GM03348 (cell line): Measurements from ENCODE around the gene ECE1.

Experiments
- DNase-seq: peaks from one replicate; pipeline ENCODE4 v3.0.0; 2012; ENCODE audit warnings: low spot score

ECE1 gene

DNA sequence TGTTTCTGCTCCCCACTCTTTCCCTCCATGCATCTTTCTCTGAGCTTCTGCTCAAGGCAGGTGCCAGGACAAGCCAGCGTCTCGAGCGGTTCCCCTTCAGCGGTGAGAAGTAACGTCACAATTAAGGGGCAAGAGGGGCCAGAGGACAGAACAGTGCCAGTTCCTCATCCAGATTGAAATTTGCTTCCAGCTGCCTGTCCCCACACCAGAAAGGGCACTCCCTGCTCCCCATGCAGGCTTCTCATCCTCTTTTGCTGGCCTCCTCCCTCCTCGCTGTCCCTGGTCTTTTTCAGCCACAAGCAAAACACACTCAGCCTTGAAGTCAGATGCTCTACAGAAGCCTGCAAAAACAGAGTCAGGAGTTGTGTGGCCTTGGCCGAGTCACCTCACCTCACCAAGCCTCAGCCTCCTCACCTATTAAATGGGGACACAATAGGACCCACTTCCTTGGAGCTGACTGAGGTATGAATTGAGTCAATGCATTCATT, 35.0 kb upstream of the ECE1 start:
- DNase-seq = no peak

DNA sequence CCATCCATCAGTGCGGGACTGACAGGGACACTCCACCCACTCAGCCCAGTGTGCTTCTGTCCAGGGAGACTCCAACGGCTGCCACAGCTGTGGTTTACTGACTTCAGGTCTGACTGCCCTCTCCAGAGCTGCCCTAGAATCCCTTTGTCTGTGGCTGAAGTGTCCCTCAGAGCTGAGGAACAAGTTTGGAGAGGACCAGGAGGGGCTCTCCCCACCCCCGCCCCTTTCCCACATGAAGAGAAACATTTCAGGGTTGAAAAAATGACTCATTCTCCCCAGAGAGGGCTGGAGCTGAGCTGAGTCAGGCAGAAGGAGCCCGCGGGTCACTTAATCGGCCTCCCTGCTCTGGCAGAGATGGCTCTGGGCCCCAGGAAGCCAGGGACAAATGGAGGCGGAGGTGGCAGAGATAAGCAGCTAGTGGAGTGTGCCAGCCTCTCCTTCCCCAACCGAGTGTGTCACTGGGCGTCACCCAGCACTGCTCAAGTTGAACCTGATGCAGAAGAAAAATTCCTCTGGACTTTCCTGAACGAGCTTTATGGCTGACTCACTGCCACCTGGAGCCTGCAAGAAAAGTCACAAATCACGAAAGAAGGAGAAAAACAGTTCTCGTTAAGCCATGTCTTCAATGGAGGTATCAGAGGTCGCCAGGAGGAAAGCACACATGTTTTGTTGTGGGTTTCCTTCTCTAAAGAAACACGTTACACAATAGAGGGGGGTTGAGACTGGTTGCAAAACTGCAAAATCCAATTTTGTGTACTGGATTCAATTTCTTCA, 34.3 kb upstream of the ECE1 start:
- peak; percentile 86 for DNase-seq

DNA sequence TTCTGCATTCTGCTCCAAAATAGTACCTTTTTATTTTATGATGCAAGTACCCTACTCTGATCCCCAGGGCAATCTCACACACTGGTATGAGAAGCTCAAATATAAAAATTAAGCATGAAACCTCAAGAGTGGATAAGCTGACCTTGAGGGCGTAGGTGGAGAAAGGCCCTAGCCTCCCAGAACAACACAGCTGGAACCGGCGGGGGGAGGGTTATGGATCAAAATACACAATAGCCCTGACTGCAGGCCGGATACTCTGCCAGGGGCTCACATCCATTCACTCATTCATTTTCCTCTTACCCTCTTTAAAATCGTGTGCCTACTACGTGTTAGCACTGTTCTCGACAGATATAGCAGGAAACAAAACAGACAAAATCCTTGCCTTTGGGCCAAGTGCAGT, 32.8 kb upstream of the ECE1 start:
- DNase-seq = no peak

DNA sequence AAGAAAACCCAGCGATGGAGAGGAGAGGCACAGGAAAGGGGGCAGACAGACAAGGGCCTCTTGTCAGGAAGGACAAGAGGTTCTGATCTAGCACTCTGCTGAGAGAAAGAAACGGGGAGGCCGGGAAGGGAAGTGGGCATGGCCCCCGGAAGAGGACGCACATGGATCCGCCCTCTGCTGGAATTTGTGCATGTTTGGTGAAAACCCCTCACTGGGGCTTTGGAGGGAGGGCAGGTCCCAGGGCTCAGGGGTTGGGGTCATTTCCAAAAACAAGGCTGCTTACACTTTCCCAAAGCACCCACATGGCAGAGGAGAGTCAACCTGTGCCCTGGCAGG, 32.4 kb upstream of the ECE1 start:
- DNase-seq = no peak

DNA sequence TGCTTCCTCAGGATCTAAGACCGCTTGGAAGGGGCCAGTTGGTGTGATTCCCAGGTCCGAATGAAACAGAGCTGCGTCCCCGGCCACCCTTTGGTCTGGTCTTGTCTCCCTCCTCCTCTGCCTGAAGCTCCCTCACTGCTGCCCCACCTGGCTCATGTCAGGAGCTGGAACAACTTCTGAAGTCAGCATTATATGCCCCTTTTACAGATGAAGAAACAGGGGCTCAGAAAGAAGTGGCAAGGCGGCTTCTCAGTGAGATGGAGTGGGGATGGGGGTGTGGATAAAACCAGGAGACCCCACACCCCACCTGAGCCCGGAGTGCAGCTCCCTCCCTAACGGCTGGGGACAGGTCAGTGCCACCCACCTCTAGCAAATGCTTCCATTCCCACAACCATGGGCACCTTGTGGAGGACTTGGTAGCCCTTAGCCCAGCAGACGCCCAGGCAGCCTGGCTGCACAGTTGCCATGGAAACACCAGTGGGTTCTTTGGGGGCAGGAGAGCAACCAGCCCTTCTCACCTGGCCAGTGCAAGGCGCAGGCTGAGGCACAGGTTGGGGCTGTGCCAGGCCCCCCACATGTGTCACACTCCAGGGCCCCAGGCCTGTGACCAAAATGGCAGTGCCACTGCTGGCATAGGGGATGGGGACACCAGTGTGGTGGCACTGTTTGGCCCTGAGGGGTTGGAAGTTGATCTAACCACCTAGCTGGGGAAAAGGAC, 31.9 kb upstream of the ECE1 start:
- no peak for DNase-seq

DNA sequence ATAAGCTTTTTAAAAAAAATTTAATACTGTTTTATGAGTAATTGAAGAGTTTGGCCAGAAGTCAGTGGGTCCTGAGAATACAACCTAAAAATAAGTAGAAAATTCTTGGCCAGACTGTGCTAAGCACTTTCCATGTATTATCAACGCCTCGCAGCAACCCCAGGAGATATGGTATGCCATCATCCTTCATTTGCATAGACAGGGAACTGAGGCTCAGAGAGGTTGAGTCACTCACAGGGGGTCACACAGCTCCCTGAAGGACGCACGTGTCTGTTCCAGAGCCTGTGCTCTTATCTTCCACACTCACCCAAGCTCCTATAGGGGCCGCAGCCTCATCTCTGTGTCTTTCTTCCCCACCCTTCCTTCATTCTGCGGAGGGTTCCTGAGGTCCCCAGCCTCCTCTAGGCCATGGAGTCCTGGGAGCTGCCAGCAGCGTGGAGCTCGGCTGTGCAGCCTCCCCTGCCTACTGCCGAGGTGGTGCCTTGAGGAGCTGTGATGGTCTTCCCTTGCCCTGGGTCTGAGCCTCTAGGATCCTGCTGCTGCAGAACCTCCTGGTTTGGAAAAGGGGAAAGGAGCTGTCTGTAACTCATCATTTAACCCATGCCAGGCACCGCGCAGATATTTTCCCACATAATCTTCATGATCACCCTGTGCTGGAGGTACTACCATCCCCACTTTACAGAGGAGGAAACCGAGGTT, 30.3 kb upstream of the ECE1 start:
- DNase-seq = no peak

DNA sequence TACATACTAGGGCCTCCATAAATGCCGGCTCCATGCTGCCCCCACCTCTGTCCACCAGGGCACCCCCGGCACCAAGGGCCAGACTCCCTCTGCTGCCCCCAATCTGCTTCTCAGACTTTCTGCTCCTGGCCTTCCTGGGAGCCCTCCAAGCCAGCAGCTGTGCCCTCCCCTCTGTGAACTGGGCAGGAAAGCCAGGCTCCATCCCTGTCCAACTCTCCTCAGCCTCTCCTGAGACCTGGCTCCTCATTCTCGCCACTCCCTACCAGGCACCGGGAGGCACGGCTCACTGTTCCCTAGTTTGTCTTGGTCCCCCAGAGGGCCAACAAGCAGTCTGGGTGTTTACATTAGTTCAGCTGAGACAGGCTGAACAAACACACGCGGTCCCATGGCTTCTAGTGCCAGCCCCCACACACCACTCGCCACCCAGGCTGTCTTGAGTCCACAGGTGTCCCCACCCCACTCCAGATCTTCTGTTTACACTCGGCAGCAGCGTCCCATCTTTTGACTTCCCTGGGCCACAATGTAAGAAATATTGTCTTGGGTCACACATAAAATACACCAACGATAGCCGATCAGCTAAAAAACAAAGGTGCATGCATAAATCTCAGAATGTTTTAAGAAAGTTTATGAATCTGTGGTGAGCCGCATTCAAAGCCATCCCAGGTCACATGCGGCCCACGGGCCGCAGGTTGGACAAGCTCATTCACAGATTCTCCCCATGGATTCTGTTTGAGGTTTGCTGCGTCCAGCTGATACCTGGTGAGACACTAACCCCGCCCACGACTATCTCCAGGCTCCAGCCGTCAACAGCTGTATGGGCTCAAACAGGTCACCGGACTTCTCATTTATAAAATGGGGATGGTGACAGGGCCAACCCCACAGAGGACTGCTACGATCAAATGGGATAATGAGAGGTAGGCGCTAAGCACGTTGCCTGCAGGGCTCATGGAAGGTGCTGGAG, 29.5 kb upstream of the ECE1 start:
- DNase-seq = no peak

DNA sequence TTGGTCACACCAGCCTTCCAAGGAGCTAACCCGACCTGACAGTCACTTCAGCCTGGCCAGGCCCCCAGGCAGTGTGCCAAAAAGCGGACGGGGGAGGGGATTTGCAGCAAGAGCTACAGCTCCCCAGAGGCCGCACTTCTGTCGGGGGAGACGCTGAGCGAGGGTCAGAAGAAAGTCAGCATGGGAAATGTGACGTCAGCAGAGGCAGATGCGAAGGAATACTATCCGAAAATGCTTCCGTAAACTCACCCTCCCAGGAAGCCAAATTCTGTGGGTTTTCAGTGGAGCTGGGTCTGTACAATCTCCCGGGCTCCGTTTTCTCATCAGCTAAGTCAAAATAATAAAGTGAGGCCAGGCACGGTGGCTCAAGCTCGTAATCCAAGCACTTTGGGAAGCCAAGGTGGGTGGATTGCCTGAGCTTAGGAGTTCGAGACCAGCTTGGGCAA, 28.5 kb upstream of the ECE1 start:
- DNase-seq = no peak

DNA sequence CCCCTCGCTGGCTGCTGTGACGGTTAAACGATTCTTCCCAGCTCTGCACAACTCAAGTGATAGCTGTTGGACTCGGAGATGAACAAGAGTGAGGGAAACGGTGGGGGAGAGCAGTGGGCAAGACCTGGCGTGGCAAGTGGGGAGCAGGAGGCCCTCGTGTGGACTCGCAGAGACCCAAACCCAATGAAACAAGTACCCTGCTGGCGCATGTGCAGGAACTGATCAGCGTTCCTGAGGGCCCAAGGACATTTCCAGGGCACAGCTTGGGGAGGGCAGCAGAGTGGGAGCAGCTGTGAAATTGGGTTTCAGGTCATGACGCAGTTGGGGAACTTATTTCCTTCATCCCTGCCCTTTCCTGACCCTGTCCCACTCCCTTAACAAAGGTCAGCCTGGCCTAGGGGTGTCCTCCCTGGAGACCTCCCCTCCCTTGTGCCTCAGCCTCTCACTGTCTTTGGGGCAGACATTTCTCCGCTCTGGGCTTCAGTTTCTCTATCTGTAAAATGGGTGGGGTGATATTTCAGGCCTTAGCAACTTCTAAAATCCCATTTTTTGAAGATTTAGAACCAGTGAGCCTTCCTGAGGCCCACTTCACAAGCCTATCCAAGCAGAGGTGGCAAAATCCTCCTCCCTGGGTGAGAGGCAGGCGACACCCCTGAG, 27.9 kb upstream of the ECE1 start:
- no peak for DNase-seq

DNA sequence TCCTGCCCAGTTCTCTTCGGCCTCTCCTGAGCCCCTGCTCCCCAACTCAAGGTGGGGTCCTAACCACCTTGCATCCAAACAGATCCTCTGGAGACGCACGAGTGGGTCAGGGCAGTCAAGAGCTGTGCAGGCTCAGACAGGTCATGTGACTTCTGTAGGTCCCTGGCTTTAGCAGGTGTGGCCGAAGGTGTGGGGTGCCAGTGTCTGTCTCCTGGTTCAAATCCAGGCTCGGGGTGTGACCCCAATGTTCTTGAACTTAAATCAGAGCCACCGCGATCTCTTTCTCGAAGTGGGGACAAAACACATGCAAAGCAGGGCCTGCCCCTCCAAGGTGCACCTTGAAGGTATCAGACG, 27.4 kb upstream of the ECE1 start:
- no peak for DNase-seq

DNA sequence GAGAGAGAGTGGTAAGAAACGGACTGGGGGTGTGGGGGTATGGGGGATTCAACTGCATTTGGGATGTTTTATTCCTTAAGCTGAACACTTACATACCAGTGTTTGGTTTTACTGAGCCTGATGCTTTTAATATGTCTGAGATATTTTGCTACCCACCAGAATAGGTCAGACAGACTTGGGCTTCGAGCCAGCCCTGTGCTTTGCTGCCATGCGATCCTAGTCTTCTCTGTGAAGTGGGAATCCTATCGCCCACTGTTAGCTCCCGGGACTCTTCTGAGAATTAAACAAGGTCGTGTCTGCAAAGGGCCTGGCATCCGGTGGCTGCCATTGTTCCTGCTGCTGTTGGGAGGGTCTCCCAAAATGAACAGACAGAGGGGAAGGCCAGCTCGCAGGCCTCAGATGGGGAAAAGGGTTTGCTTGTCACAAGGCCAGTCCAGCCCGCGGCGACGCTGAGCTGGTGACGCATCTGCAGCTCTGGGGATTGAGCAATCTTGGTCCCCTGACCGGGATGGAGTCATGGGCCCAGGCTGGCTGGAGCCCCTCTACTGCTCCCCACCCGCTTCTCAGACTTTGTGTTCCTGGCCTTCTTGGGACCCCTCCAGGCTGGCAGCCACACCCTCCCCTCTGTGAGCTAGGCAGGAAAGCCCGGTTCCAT, 26.9 kb upstream of the ECE1 start:
- DNase-seq = peak; percentile 84

DNA sequence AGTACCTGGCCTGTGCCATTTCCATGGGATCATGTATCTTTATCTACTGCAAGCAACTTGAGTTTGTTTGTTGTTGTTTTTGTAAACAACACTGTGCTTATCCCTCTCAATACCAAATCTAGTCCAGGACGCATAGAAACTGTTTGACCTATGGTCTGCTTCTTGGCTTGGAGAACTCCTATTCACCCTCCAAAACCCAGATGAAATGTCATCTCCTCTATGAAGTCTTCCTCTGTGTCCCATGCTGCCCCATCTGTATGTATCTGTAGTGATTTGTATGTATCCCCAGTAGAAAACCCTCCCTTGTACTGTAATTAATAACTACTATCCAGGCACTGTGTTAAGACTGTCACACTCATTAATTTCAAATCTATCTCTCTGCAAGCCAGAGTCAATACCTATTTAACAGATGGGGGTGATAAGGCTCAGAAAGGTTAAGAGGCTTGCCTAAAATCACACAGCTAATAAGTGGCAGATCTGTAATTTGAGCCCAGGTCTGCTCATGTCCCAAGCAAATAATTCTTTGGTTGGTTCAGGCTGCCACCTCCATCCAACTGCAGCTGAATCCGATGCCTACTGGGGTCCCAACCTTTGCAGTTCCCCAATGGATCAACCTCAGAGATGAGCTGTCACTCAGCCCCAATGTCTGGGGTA, 24.6 kb upstream of the ECE1 start:
- no peak for DNase-seq

DNA sequence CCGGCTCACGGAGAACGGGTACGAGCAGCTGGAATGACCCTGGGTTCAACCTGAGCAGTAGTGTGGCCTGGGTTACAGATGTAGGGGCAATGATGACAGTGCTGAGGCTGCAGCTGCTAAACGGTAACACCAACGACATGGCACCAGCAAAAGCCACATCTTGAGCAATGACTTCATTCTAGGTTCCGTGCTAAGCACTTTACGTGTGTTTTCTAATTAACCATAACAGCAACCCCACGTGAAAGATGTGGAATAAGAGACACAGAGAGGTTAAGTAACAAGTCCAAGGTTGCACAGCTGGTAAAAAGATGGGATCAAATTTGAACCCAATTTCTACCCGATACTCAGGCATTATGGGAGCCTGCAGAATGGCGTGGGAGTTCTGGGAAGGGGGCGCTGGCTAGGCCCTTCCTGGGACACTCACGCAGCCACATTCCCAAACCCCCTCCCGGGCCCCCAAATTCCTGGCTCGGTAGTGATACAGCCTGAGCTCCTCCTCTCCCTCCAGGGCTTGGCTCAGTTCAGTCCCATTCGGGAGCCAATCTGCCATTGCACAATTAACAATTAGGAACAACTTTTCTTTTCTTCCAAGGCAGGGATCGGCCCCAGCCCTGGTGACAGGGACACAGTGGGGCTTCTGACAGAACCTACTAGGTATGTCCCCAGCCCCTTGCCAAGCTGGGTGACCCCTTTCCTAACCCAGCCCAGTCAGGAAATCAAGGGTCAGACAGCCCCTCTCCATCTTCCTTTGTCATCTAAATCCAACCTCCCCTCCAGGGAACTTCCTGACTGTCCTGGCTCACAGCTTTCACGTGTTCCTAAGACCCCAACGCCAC, 23.8 kb upstream of the ECE1 start:
- DNase-seq = peak; percentile 54

DNA sequence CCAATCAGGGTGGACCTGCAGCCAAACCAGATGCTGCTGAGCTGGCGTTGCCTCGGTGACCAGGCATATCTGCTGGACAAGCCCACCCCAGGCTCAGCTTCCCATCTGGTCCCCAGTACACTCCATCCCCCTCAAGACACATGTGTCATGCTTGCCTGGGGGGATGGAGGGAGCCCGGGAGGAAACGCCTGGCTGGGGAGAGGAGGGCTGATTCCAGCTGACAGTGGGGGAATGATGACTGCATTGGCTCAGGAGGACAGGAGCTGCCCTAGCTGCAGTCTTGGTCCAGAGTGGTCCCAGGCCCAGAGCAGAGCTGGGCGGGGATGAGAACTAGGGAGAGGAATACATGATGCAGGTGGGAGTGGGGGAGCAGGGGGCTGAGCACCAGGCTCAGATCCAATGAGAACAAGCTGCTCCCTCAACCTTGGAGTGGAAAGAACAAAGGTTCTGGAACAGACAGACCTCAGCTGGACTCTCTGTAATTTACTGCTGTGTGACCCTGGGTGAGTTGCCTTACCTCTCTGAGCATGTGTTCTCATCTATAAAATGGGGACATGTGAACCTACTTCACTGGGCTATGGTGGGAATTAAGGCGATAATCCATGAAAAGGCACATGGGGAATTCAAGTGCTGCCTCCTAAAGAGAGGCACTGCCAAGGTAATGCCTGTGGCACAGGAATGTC, 23.1 kb upstream of the ECE1 start:
- DNase-seq = peak; percentile 67

DNA sequence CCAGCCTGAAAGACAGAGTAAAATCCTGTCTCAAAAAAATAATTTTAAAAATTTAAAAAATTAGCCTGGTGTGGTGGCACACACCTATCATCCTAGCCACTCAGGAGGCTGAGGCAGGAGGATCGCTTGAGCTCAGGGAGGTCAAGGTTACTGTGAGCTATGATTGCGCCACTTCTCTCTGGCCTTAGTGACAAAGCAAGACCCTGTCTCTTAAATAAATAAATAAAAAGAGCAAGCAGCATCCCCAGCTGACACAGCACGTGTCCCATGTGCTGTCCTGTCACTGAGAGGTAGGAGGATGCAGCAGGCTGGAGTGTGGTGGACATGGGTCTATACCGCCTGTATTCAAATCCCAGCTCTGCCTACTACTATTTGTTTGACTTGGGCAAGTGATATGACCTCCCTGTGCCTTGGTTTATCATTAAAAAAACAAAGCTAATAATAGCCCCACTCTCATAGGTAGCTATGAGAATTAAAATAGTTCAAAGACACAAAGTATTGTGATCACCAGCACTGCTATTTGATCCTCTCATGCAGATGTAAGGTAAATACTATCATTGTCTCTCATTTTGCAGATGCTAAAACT, 22.2 kb upstream of the ECE1 start:
- DNase-seq = no peak

DNA sequence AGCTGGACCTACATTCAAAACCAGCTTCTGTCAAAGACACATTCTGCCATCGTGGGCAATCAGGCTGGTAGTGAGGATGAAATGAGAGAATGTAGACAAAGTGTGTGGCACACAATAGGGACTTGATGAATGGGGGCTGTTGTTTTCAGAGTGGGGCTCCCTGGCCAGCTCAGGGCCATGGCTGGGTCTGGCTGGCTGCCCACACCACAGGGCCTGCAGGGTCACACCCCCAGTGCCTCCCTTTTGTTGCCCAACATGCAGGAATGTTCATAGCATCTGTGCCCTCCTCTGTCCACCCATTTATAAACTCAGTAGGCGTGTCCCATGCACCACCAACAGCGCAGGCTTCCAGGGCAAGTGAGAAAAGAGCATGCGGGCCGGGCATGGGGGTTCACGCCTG, 20.8 kb upstream of the ECE1 start:
- DNase-seq = no peak

DNA sequence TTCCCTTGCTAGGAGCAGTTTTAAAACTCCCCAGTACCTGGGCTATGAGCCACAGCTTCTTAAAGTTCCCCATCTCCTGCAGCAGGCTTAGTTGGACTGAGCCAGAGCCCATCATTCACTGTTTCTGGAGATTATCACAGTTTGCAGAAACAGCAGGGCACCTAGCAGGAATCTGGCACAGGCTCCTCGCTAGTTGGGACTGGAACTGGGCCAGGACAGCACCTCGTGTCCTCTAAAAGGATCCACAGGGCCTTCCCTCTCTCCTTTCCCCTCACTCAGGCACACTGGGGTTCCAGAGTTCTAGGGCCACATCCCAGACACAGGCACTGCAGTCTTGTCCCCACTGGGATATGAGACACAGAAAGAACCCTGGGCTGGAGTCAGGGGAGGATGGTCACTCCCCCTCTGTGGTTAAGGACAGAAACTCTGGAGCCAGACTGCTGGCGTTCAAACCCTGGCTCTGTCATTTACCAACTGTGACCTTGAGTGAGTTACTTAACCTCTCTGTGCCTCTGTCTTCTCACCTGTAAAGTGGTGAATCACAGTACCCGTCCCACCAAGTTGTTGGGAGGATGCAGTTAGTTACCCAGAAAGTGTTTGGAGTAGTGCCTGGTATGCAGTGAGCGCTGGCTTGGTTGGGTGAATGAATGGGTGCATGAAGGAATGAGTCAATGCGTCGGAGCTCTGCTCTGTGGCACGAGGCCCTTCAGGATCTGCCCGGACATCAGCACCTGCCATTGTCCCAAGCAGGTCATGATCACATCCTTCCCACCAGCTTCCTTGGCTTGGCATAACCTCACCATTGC, 18.8 kb upstream of the ECE1 start:
- DNase-seq = no peak

DNA sequence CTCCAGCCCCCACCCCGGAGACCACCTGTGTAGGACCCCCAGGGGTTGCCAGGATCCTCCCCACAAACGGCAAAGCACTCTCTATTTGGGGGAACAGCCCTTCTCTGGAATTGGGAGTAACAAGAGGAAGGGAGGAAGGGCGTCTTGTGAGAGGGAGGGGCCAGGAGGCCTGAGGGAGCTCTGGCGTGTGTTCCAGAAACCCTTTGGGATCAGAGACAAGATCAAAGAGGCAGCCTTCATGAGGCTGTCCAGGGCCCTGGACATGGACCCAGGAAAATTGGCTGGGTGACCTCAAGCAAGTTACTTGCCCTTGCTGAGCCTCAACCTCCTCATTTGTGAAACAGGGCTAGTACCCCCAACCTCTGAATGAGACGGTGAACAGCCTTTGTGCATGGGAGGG, 18.1 kb upstream of the ECE1 start:
- no peak for DNase-seq
